ENCODE data around the gene DUSP5.
A peak's percentile ranks its signal among the peaks of the same experiment; 100 is the strongest.
"Not testable (repeated sequence)": the region's sequence is repeated elsewhere in the genome, so short reads cannot be mapped to it uniquely, and the experiment has no call there.

DUSP5 gene

GRCh38 chr10:110458266-110458920, 39.3 kb upstream of the DUSP5 start:
- no peak for DNase-seq (ENCODE audit: low read depth)
- no peak overlapping the region for H3K4me3 ChIP-seq (ENCODE audit: control insufficient read depth, low read depth, low read length)
- TF ChIP-seq CTCF (conservative IDR thresholded peaks at IDR 0.05; ENCODE audit: control insufficient read depth, insufficient read depth, low read depth, low read length) = no peak

- H3K4me3 ChIP-seq (ENCODE audit: control insufficient read depth, low read depth, low read length) = no peak overlapping the region
- DNase-seq (ENCODE audit: low read depth) = no peak
- TF ChIP-seq CTCF (conservative IDR thresholded peaks at IDR 0.05; ENCODE audit: control insufficient read depth, insufficient read depth, low read depth, low read length) = no peak
Observed at GRCh38 chr10:110459600-110459999, 38.1 kb upstream of the DUSP5 start.

GRCh38 chr10:110460111-110460809, 37.4 kb upstream of the DUSP5 start:
- no peak for TF ChIP-seq CTCF (conservative IDR thresholded peaks at IDR 0.05; ENCODE audit: control insufficient read depth, insufficient read depth, low read depth, low read length)
- H3K4me3 ChIP-seq (ENCODE audit: control insufficient read depth, low read depth, low read length) = no peak overlapping the region
- DNase-seq (ENCODE audit: low read depth) = peak; percentile 22

GRCh38 chr10:110461088-110461487, 36.6 kb upstream of the DUSP5 start:
- no peak overlapping the region for H3K4me3 ChIP-seq (ENCODE audit: control insufficient read depth, low read depth, low read length)
- no peak for DNase-seq (ENCODE audit: low read depth)
- TF ChIP-seq CTCF (conservative IDR thresholded peaks at IDR 0.05; ENCODE audit: control insufficient read depth, insufficient read depth, low read depth, low read length) = no peak

GRCh38 chr10:110461530-110461929, 36.2 kb upstream of the DUSP5 start:
- H3K4me3 ChIP-seq (ENCODE audit: control insufficient read depth, low read depth, low read length) = no peak overlapping the region
- DNase-seq (ENCODE audit: low read depth) = no peak
- no peak for TF ChIP-seq CTCF (conservative IDR thresholded peaks at IDR 0.05; ENCODE audit: control insufficient read depth, insufficient read depth, low read depth, low read length)

- TF ChIP-seq CTCF (conservative IDR thresholded peaks at IDR 0.05; ENCODE audit: control insufficient read depth, insufficient read depth, low read depth, low read length) = no peak
- no peak overlapping the region for H3K4me3 ChIP-seq (ENCODE audit: control insufficient read depth, low read depth, low read length)
- DNase-seq (ENCODE audit: low read depth) = no peak
Observed at GRCh38 chr10:110462166-110463095, 35.3 kb upstream of the DUSP5 start.

GRCh38 chr10:110468258-110468657, 29.4 kb upstream of the DUSP5 start:
- not testable (repeated sequence) for DNase-seq (ENCODE audit: low read depth); H3K4me3 ChIP-seq (ENCODE audit: control insufficient read depth, low read depth, low read length)

- not testable (repeated sequence) for DNase-seq (ENCODE audit: low read depth); H3K4me3 ChIP-seq (ENCODE audit: control insufficient read depth, low read depth, low read length)
Observed at GRCh38 chr10:110470541-110470940, 27.2 kb upstream of the DUSP5 start.

Data from fibroblast of mammary gland (primary cell).